ENCODE measurements around the gene ZSCAN5A.
"Not testable (repeated sequence)": the region's sequence is repeated elsewhere in the genome, so short reads cannot be mapped to it uniquely, and the experiment has no call there.

The ZSCAN5A gene

DNA sequence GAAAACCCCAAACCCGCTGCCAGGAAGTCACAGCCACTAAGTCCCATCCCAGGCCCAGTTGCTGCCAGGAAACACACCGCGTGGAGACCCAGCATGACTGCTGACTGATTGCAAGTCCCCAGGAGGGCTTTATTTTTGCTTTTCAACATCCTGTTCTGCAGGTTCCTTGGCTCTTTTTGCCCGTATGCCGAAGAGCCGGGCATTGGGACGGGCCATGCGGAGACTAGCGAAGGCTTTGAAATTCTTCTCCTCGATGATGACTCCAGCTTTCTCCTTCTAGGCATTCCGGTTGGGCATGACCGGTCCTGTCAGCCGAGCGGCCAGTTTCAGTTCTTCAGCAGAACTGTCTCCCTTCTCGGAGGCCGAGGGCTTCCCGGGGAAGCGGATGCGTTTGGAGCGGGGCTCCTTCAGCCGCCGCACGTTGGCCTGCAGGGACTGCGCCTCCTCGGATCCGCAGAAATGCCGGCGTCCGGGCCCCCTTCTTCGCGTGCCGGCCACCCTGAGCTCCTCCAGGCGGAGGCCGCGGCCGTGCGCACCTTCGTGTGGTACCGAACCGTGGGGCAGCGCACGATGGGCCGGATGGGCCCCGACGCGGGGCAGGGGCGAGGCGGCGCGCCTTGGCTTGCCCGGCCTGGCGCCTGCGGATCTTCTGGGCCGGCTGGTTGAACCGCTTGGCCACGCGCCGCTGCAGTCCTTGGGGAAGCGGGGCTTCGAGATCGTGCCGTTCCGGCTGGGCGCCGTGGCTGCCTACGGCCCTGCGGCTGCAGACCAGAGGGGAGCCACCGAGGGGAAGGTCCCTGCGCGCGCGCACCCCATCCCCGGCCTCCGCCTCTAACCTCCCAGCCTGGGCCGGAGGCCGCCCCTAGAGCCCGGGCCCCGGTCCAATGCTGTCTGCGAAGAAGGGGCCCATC lies 97.3 kb downstream of the ZSCAN5A start:
- H3K36me3 ChIP-seq (replicated peaks in 1 of 2; ENCODE audit: control insufficient read depth in 2 of 2, insufficient read depth in 2 of 2, low read length in 2 of 2) = peaks cover 0 to 3% of the 10 kb centered on the region in 2 donors
- H3K27me3 ChIP-seq (ENCODE audit: control insufficient read depth in 3 of 3, insufficient read depth in 3 of 3, low read depth in 1 of 3, low read length in 3 of 3) = peaks cover 0 to 2% (median 2%) of the 10 kb centered on the region in 3 experiments
- peak overlapping the region; percentile 91 for H3K18ac ChIP-seq (ENCODE audit: low read length)
- peaks cover 3 to 4% of the 10 kb centered on the region in 2 donors for H3K9me3 ChIP-seq (replicated peaks in 1 of 2; ENCODE audit: control insufficient read depth in 2 of 2, insufficient read depth in 1 of 2, low read depth in 1 of 2, low read length in 2 of 2)
- peak overlapping the region; percentile 54 for H3K4me2 ChIP-seq (ENCODE audit: insufficient read depth, low read length, poor library complexity, severe bottlenecking)
- no peak for DNase-seq (ENCODE audit: low spot score)
- H2AFZ ChIP-seq (ENCODE audit: low read length) = peak overlapping the region; percentile 73
- peak overlapping the region; percentile 77 for H2BK5ac ChIP-seq (ENCODE audit: low read length)
- no peak overlapping the region for H3K9ac ChIP-seq (ENCODE audit: low read depth, low read length, poor library complexity)
- H4K8ac ChIP-seq (ENCODE audit: low read depth, low read length) = no peak overlapping the region
- no peak overlapping the region for H2AK5ac ChIP-seq (ENCODE audit: low read depth, low read length)
- H2BK12ac ChIP-seq (ENCODE audit: low read length) = no peak overlapping the region
- H3K4me3 ChIP-seq (ENCODE audit: low read length in 2 of 2) = no peak overlapping the region
- H2BK15ac ChIP-seq (ENCODE audit: low read length) = peak overlapping the region; percentile 93
- H3K79me1 ChIP-seq (ENCODE audit: low read depth, low read length) = no peaks in the 10 kb centered on the region
- H3K27ac ChIP-seq (replicated peaks; ENCODE audit: low read length) = no peak overlapping the region
- WGBS, 2 donors (ENCODE audit: extremely low coverage in 2 of 2, insufficient read length in 2 of 2, insufficient replicate concordance in 1 of 2) = no CpG with 5 or more reads among the region's 79 CpGs
- no peak overlapping the region for H3K14ac ChIP-seq (ENCODE audit: low read length)
- no peak overlapping the region for H3K23ac ChIP-seq (ENCODE audit: low read depth, low read length, poor library complexity)
- no peak overlapping the region for H2BK120ac ChIP-seq (ENCODE audit: low read depth, low read length)
- peak overlapping the region; percentile 90 for H4K91ac ChIP-seq (ENCODE audit: low read depth, low read length, poor library complexity)
- H3K4me1 ChIP-seq (ENCODE audit: control insufficient read depth in 2 of 2, insufficient read depth in 1 of 2, low read depth in 1 of 2, low read length in 2 of 2) = peaks cover 0 to 4% of the 10 kb centered on the region in 2 donors
- H3K4ac ChIP-seq (ENCODE audit: low read length) = no peak overlapping the region

DNA sequence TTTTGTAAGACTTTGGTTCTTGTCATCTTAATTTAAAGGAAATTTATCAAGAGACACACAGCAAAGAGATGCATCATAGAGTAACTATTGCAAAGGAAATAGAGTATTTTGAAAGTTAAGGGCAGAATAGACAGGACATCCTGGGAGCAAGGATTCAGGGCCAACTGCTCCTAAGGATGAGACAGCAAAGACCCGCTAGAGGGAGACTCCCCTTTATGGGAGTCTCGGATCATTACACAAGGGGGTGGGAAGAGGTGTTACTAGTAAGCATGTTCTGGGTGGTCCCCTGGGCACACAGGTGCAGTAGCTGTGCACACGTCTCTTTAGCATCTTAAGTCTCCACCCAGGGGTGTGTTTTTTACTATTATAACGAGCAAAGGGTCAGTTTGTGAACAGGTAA lies 102.9 kb downstream of the ZSCAN5A start:
- H3K4ac ChIP-seq (ENCODE audit: low read length) = no peak overlapping the region
- no peak overlapping the region for H3K18ac ChIP-seq (ENCODE audit: low read length)
- no peak overlapping the region for H2AK5ac ChIP-seq (ENCODE audit: low read depth, low read length)
- H2BK120ac ChIP-seq (ENCODE audit: low read depth, low read length) = no peak overlapping the region
- H3K9ac ChIP-seq (ENCODE audit: low read depth, low read length, poor library complexity) = no peak overlapping the region
- H2BK12ac ChIP-seq (ENCODE audit: low read length) = no peak overlapping the region
- H2AFZ ChIP-seq (ENCODE audit: low read length) = no peak overlapping the region
- H2BK15ac ChIP-seq (ENCODE audit: low read length) = no peak overlapping the region
- no peak overlapping the region for H3K23ac ChIP-seq (ENCODE audit: low read depth, low read length, poor library complexity)
- no peaks in the 10 kb centered on the region for H3K4me1 ChIP-seq (ENCODE audit: control insufficient read depth in 2 of 2, insufficient read depth in 1 of 2, low read depth in 1 of 2, low read length in 2 of 2)
- H3K4me3 ChIP-seq (ENCODE audit: low read length in 2 of 2) = no peak overlapping the region
- no peak overlapping the region for H3K4me2 ChIP-seq (ENCODE audit: insufficient read depth, low read length, poor library complexity, severe bottlenecking)
- no peaks in the 10 kb centered on the region for H3K36me3 ChIP-seq (replicated peaks in 1 of 2; ENCODE audit: control insufficient read depth in 2 of 2, insufficient read depth in 2 of 2, low read length in 2 of 2)
- no peak overlapping the region for H4K91ac ChIP-seq (ENCODE audit: low read depth, low read length, poor library complexity)
- H3K27me3 ChIP-seq (ENCODE audit: control insufficient read depth in 3 of 3, insufficient read depth in 3 of 3, low read depth in 1 of 3, low read length in 3 of 3) = no peaks in the 10 kb centered on the region
- H3K9me3 ChIP-seq (replicated peaks in 1 of 2; ENCODE audit: control insufficient read depth in 2 of 2, insufficient read depth in 1 of 2, low read depth in 1 of 2, low read length in 2 of 2) = peaks cover 0 to 2% of the 10 kb centered on the region in 2 donors
- no peak for DNase-seq (ENCODE audit: low spot score)
- no CpG with 5 or more reads among the region's 4 CpGs for WGBS, 2 donors (ENCODE audit: extremely low coverage in 2 of 2, insufficient read length in 2 of 2, insufficient replicate concordance in 1 of 2)
- H3K79me1 ChIP-seq (ENCODE audit: low read depth, low read length) = no peaks in the 10 kb centered on the region
- no peak overlapping the region for H3K27ac ChIP-seq (replicated peaks; ENCODE audit: low read length)
- H2BK5ac ChIP-seq (ENCODE audit: low read length) = no peak overlapping the region
- no peak overlapping the region for H3K14ac ChIP-seq (ENCODE audit: low read length)
- H4K8ac ChIP-seq (ENCODE audit: low read depth, low read length) = no peak overlapping the region

DNA sequence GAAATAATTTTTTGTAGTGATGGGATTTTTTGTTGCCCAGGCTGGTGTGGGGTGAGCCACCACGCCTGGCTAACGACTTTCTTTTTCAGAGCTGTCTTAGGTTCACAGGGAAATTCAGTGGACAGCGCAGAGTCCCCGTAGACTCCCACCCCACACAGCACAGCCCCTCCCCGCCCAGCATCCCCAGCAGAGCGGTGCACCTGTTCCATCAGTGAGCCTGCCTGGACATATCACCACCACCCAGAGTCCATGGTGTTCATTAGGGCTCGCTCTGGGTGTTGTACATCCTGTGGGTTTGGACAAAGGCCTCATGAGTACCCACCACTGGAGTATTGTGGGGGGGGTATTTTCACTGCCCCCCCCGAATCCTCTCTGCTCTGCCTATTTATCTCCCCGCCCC lies 104.6 kb downstream of the ZSCAN5A start:
- not testable (repeated sequence) for H3K4me1 ChIP-seq (ENCODE audit: control insufficient read depth in 2 of 2, insufficient read depth in 1 of 2, low read depth in 1 of 2, low read length in 2 of 2); H3K4me2 ChIP-seq (ENCODE audit: insufficient read depth, low read length, poor library complexity, severe bottlenecking); H3K27me3 ChIP-seq (ENCODE audit: control insufficient read depth in 3 of 3, insufficient read depth in 3 of 3, low read depth in 1 of 3, low read length in 3 of 3); H2AFZ ChIP-seq (ENCODE audit: low read length); H2BK5ac ChIP-seq (ENCODE audit: low read length); H2BK12ac ChIP-seq (ENCODE audit: low read length); H3K27ac ChIP-seq (replicated peaks; ENCODE audit: low read length); H4K8ac ChIP-seq (ENCODE audit: low read depth, low read length); H4K91ac ChIP-seq (ENCODE audit: low read depth, low read length, poor library complexity); H3K79me1 ChIP-seq (ENCODE audit: low read depth, low read length); H3K9me3 ChIP-seq (replicated peaks in 1 of 2; ENCODE audit: control insufficient read depth in 2 of 2, insufficient read depth in 1 of 2, low read depth in 1 of 2, low read length in 2 of 2); H3K4me3 ChIP-seq (ENCODE audit: low read length in 2 of 2); DNase-seq (ENCODE audit: low spot score); H3K18ac ChIP-seq (ENCODE audit: low read length); H3K14ac ChIP-seq (ENCODE audit: low read length); H2AK5ac ChIP-seq (ENCODE audit: low read depth, low read length); H2BK15ac ChIP-seq (ENCODE audit: low read length); H3K23ac ChIP-seq (ENCODE audit: low read depth, low read length, poor library complexity); H2BK120ac ChIP-seq (ENCODE audit: low read depth, low read length); H3K4ac ChIP-seq (ENCODE audit: low read length); H3K36me3 ChIP-seq (replicated peaks in 1 of 2; ENCODE audit: control insufficient read depth in 2 of 2, insufficient read depth in 2 of 2, low read length in 2 of 2); H3K9ac ChIP-seq (ENCODE audit: low read depth, low read length, poor library complexity)
- no CpG with 5 or more reads among the region's 9 CpGs for WGBS, 2 donors (ENCODE audit: extremely low coverage in 2 of 2, insufficient read length in 2 of 2, insufficient replicate concordance in 1 of 2)

DNA sequence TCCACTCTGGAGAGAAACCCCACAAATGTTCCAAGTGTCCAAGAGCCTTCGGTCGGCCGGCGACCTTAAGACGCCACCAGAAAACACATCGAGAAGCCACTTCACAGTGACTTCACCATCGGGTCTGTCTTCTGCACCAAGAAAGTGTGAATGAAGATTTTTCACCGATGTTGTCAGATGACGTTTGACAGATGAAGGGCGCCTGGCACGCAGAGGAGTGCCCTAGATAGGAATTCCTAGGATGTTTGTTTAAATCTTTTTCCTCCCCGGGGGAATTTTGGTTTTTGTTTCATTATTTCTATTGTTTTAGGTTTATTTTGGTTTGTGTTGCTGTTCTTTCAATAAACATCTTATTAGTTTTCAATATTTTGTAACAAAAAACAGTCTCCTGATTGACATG lies 105.5 kb downstream of the ZSCAN5A start:
- Histone ChIP-seq H2BK120ac (ENCODE audit: low read depth, low read length) (no peak overlapping the region), H3K9ac (ENCODE audit: low read depth, low read length, poor library complexity) (no peak overlapping the region), H3K27ac (replicated peaks; ENCODE audit: low read length) (no peak overlapping the region), H3K79me1 (ENCODE audit: low read depth, low read length) (no peaks in the 10 kb centered on the region), H2BK5ac (ENCODE audit: low read length) (no peak overlapping the region), H2BK12ac (ENCODE audit: low read length) (no peak overlapping the region), H2AK5ac (ENCODE audit: low read depth, low read length) (no peak overlapping the region), H3K18ac (ENCODE audit: low read length) (no peak overlapping the region), H3K4me3 (ENCODE audit: low read length in 2 of 2) (no peak overlapping the region), H4K91ac (ENCODE audit: low read depth, low read length, poor library complexity) (no peak overlapping the region), H3K23ac (ENCODE audit: low read depth, low read length, poor library complexity) (no peak overlapping the region), H2AFZ (ENCODE audit: low read length) (no peak overlapping the region), H3K4me2 (ENCODE audit: insufficient read depth, low read length, poor library complexity, severe bottlenecking) (no peak overlapping the region), H2BK15ac (ENCODE audit: low read length) (no peak overlapping the region), H3K9me3 (replicated peaks in 1 of 2; ENCODE audit: control insufficient read depth in 2 of 2, insufficient read depth in 1 of 2, low read depth in 1 of 2, low read length in 2 of 2) (peaks cover 0 to 2% of the 10 kb centered on the region in 2 donors), H3K27me3 (ENCODE audit: control insufficient read depth in 3 of 3, insufficient read depth in 3 of 3, low read depth in 1 of 3, low read length in 3 of 3) (no peaks in the 10 kb centered on the region), H3K4me1 (ENCODE audit: control insufficient read depth in 2 of 2, insufficient read depth in 1 of 2, low read depth in 1 of 2, low read length in 2 of 2) (no peaks in the 10 kb centered on the region), H3K14ac (ENCODE audit: low read length) (no peak overlapping the region), H3K36me3 (replicated peaks in 1 of 2; ENCODE audit: control insufficient read depth in 2 of 2, insufficient read depth in 2 of 2, low read length in 2 of 2) (no peaks in the 10 kb centered on the region), H3K4ac (ENCODE audit: low read length) (no peak overlapping the region), H4K8ac (ENCODE audit: low read depth, low read length) (no peak overlapping the region)
- WGBS, 2 donors (ENCODE audit: extremely low coverage in 2 of 2, insufficient read length in 2 of 2, insufficient replicate concordance in 1 of 2) = no CpG with 5 or more reads among the region's 12 CpGs
- DNase-seq (ENCODE audit: low spot score) = no peak

Measured in neuronal stem cell (in vitro differentiated cells).